Caco-2 (cell line): ENCODE data around the gene TMEM200B. TPM values are rescaled to one million over a fixed set of nuclear protein-coding genes. Genes with fewer than 3 reads are reported as not detected.
"Not testable (repeated sequence)": the region's sequence is repeated elsewhere in the genome, so short reads cannot be mapped to it uniquely, and the experiment has no call there.

Experiments used
- BruUV-seq: library from RNA; stranded (reverse); fragments of 400-500 nt; replicated peaks from 2 replicates; lab custom pipeline; 2021; lab: Mats Ljungman, UMichigan
- CTCF ChIA-PET: fragments of 300-600 bp; sonication (Branson Sonifier 250); formaldehyde crosslinking; loops from one replicate; lab custom pipeline; 2022; ENCODE audit warnings: antibody characterized with exemption; lab: Charles Lee
- POLR2A ChIA-PET: fragments of 300-600 bp; sonication (Branson Sonifier 250); formaldehyde crosslinking; loops from one replicate; lab custom pipeline; 2022; ENCODE audit warnings: antibody characterized with exemption; lab: Charles Lee
- DNase-seq, 2 experiments: peaks; one replicate each; pipeline versions ENCODE4 v3.0.0 to v3.0.0-alpha.2; 2020 to 2022
- H3K27me3 ChIP-seq: replicated peaks from 2 replicates; pipeline ENCODE4 v1.6.0; 2011; ENCODE audit warnings: low read length; ENCODE audit not compliant: control insufficient read depth, insufficient read depth
- H3K36me3 ChIP-seq: 2 replicates; pipeline ENCODE4 v1.5.1; 2011; ENCODE audit warnings: low read length; ENCODE audit not compliant: control insufficient read depth, insufficient read depth
- H3K4me1 ChIP-seq: fragments of 250-450 bp; sonication (Bioruptor Pico); 2 replicates; pipeline ENCODE4 v1.5.1; 2020; ENCODE audit warnings: mild to moderate bottlenecking
- H3K4me3 ChIP-seq: 2 replicates; pipeline ENCODE4 v1.5.1; 2011; ENCODE audit warnings: low read depth, mild to moderate bottlenecking, control low read depth, low read length
- H3K9me3 ChIP-seq: fragments of 250-450 bp; sonication (Bioruptor Pico); 2 replicates; pipeline ENCODE4 v1.5.1; 2020; ENCODE audit warnings: mild to moderate bottlenecking, moderate library complexity
- H3K27ac Mint-ChIP-seq: one replicate; pipeline ENCODE4 v1.8.0; 2022; ENCODE audit warnings: mixed read lengths; ENCODE audit not compliant: unreplicated experiment
- H3K27me3 Mint-ChIP-seq: one replicate; pipeline ENCODE4 v1.8.0; 2022; ENCODE audit warnings: mixed read lengths; ENCODE audit not compliant: insufficient read depth, unreplicated experiment
- H3K36me3 Mint-ChIP-seq: one replicate; pipeline ENCODE4 v1.8.0; 2022; ENCODE audit warnings: mild to moderate bottlenecking, mixed read lengths; ENCODE audit not compliant: insufficient read depth, unreplicated experiment
- H3K4me1 Mint-ChIP-seq: one replicate; pipeline ENCODE4 v1.8.0; 2022; ENCODE audit warnings: low read depth, mixed read lengths; ENCODE audit not compliant: unreplicated experiment
- H3K4me3 Mint-ChIP-seq: one replicate; pipeline ENCODE4 v1.8.0; 2022; ENCODE audit warnings: mild to moderate bottlenecking, moderate library complexity, mixed read lengths; ENCODE audit not compliant: unreplicated experiment
- H3K9me3 Mint-ChIP-seq: one replicate; pipeline ENCODE4 v1.8.0; 2022; ENCODE audit warnings: mixed read lengths; ENCODE audit not compliant: unreplicated experiment
- intact Hi-C: fragments of 100-400 bp; cut with micrococcal nuclease; formaldehyde crosslinking; loops from one replicate; pipeline ENCODE4 v1.10.0; 2022; ENCODE audit not compliant: unreplicated experiment
- total RNA-seq: library from RNA; stranded (reverse); gene quantifications from 2 replicates; pipeline ENCODE4 v1.2.3, GENCODE V29; 2022
- TF ChIP-seq, protein P1 (sequence below), 2 experiments: fragments of 200-600 bp in 1 of 2; IDR thresholded peaks; 1 replicate in 1 of 2; 2 replicates in 1 of 2; pipeline versions ENCODE4 v1.5.1 to v1.8.0; 2011 to 2022; ENCODE audit warnings: antibody characterized with exemption in 1 of 2, control low read depth in 1 of 2, inconsistent platforms in 1 of 2, low read depth in 1 of 2, low read length in 1 of 2, mild to moderate bottlenecking in 1 of 2, moderate library complexity in 1 of 2; ENCODE audit not compliant: insufficient read depth in 1 of 2, severe bottlenecking in 1 of 2, unreplicated experiment in 1 of 2

The TMEM200B gene
- total RNA-seq, 1 experiment from 2014 or later = 3.3 TPM

DNA sequence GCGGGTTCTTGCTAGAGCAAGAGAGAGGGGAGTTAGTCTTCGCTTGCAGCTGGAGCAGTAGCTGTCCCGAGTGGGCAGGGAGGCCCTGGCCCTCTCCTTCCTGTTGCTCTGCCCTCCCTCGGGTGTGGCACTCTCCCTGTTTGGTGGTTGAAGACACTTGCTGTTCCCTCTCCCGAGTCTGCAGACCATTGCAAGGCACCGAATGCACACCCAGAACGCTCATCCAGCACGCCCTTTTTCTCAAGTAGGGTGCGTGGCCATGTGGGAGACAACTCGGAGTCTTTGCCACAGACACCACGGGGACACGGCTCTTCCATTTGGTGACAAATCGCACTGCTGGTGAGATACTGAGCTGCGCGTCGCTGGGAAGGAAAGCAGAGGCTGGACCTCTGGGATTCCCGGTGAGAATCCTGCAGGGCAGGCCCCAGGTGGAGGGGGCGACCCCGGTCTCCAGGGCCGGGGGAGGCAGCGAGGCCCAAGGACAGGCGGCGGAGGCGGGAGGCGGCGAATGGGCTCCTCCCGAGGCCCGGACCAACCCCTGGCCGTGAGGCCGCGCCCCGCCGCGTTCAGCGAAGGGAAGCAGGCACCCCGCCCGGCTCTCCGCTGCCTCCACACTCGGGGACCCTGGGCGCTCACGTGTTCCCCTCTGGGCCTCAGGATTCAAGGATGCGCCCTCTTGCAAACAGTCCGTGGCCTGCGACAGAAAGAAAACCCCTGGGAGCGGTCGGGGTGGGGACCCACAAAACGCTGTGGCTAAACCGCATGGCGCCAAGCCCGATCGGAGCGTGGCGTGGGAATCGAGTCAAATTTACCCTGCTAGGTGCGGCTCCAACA, 10.4 kb upstream of the TMEM200B start:
- Histone ChIP-seq H3K4me1 (no peaks in the 10 kb centered on the region), H3K9me3 (no peaks in the 10 kb centered on the region), H3K27me3 (no peaks in the 10 kb centered on the region), H3K36me3 (no peaks in the 10 kb centered on the region), H3K4me3 (no peak overlapping the region)
- Mint-ChIP-seq H3K4me1 (no peaks in the 10 kb centered on the region), H3K27me3 (no peaks in the 10 kb centered on the region), H3K4me3 (no peak overlapping the region), H3K9me3 (no peaks in the 10 kb centered on the region), H3K27ac (no peak overlapping the region), H3K36me3 (no peaks in the 10 kb centered on the region)
- ChIA-PET POLR2A (no interaction called here), CTCF (no interaction called here)
- no TSS peak for BruUV-seq
- intact Hi-C loops = no loop called here
- TF ChIP-seq, protein P1, sequence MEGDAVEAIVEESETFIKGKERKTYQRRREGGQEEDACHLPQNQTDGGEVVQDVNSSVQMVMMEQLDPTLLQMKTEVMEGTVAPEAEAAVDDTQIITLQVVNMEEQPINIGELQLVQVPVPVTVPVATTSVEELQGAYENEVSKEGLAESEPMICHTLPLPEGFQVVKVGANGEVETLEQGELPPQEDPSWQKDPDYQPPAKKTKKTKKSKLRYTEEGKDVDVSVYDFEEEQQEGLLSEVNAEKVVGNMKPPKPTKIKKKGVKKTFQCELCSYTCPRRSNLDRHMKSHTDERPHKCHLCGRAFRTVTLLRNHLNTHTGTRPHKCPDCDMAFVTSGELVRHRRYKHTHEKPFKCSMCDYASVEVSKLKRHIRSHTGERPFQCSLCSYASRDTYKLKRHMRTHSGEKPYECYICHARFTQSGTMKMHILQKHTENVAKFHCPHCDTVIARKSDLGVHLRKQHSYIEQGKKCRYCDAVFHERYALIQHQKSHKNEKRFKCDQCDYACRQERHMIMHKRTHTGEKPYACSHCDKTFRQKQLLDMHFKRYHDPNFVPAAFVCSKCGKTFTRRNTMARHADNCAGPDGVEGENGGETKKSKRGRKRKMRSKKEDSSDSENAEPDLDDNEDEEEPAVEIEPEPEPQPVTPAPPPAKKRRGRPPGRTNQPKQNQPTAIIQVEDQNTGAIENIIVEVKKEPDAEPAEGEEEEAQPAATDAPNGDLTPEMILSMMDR (IDR thresholded peaks at IDR 0.05; ENCODE audit: insufficient read depth in 1 of 2, low read depth in 1 of 2, low read length in 1 of 2, severe bottlenecking in 1 of 2, unreplicated experiment in 1 of 2) = no peak
- DNase-seq = no peak

DNA sequence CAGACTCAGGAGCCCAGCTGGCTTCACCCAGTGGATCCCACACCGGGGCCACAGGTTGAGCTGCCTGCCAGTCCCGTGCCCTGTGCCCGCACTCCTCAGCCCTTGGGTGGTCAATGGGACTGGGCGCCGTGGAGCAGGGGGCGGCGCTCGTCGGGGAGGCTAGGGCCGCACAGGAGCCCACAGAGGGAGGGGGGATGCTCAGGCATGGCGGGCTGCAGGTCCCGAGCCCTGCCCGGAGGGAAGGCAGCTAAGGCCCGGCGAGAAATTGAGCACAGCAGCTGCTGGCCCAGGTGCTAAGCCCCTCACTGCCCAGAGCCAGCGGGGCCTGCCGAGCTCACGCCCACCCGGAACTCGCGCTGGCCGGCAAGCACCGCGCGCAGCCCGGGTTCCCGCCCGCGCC, 7.4 kb upstream of the TMEM200B start:
- CTCF ChIA-PET, H3K36me3 ChIP-seq, DNase-seq, H3K36me3 Mint-ChIP-seq, H3K27ac Mint-ChIP-seq, H3K27me3 ChIP-seq, BruUV-seq, H3K9me3 Mint-ChIP-seq, H3K4me1 Mint-ChIP-seq, H3K4me3 ChIP-seq, H3K4me3 Mint-ChIP-seq, H3K27me3 Mint-ChIP-seq, intact Hi-C loops, H3K4me1 ChIP-seq, H3K9me3 ChIP-seq: not testable (repeated sequence)
- POLR2A ChIA-PET = interaction anchor here (0.6 kb wide), 1 partner anchor 229 kb away, joined by 5 read pairs; no protein-coding TSS in a partner anchor

- Mint-ChIP-seq H3K27me3 (no peaks in the 10 kb centered on the region), H3K9me3 (no peaks in the 10 kb centered on the region), H3K27ac (no peak overlapping the region), H3K36me3 (peaks cover 7% of the 10 kb centered on the region), H3K4me3 (no peak overlapping the region), H3K4me1 (no peaks in the 10 kb centered on the region)
- Histone ChIP-seq H3K4me3 (no peak overlapping the region), H3K36me3 (no peaks in the 10 kb centered on the region), H3K4me1 (no peaks in the 10 kb centered on the region), H3K27me3 (no peaks in the 10 kb centered on the region), H3K9me3 (no peaks in the 10 kb centered on the region)
- ChIA-PET CTCF (no interaction called here), POLR2A (no interaction called here)
- TF ChIP-seq, protein P1 (IDR thresholded peaks at IDR 0.05; ENCODE audit: insufficient read depth in 1 of 2, low read depth in 1 of 2, low read length in 1 of 2, severe bottlenecking in 1 of 2, unreplicated experiment in 1 of 2) = no peak
- intact Hi-C loops = no loop called here
- no peak for DNase-seq
- BruUV-seq = no TSS peak
These were observed 6.2 kb upstream of the TMEM200B start for GRCh38 chr1:29129916-29130315.
